GM21619 (cell line): Measurements from ENCODE around the gene CUTC.
"Not testable (repeated sequence)": the region's sequence is repeated elsewhere in the genome, so short reads cannot be mapped to it uniquely, and the experiment has no call there.

ENCODE experiments used
- ATAC-seq: cut with Tn5 transposase; IDR thresholded peaks from one replicate; pipeline ENCODE4 v1.9.1; 2021; ENCODE audit not compliant: unreplicated experiment

CUTC gene

DNA sequence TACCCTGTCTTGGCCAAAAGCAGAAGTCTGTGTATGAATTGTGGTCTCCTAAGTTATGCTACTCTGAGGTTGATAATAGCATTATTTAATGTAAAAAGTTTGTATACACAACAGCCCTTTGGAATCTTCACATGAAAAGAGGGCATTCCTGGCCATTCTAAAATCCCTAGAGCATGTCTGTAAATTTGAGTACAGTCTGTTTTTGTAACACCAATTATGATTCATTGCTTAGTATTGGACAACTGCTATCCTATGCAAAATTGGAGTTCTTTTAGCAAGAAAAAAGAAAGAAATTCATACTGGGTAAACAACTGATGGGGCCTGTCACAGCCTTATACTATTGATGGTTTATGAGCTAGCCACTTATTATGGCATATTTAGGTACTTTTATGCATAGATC, 10.2 kb downstream of the CUTC start:
- ATAC-seq = no peak

- ATAC-seq = no peak
Observed at GRCh38 chr10:99742701-99743100, 10.7 kb downstream of the CUTC start.

- no peak for ATAC-seq
Observed at GRCh38 chr10:99743841-99744240, 11.8 kb downstream of the CUTC start.

- not testable (repeated sequence) for ATAC-seq
Observed at GRCh38 chr10:99746166-99746565, 14.1 kb downstream of the CUTC start.

- no peak for ATAC-seq
Observed at GRCh38 chr10:99748823-99749451, 16.9 kb downstream of the CUTC start.

DNA sequence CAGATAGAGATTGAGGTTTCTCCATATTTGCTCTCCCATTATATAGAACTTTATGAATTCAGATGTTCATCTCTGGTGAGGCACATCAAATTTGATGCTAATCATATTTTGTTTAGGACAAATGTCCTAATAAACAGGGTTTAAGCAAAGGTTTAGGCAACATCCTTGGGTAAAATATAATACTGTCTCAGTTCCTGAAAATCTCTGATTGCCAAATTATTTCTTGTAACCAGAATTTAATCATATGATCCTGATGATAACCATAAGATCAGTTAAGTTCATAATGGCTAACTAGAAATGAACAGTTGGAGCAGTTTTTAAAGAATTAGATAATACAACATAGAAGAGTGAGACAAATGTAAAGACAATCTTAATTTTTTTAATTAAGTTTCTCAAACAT, 18.6 kb downstream of the CUTC start:
- no peak for ATAC-seq

DNA sequence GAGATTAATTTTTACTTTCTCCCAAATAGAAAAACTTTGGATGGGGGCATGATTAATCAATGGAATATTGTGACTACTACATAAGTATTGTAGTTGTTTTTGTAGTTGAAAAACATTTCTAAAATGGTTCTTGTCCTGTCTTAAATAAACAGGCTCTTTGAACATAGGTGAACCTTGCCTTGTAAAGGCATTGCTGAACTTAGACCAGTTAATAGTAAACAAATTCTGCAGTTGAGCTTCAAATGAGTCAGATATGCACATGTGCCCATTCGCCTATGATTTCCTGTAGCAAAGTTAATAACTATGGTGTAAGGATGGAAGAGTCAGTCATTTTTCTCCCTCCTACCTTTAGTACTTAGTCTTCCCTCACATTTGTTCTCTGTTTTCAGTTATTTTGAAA, 22.6 kb downstream of the CUTC start:
- no peak for ATAC-seq

DNA sequence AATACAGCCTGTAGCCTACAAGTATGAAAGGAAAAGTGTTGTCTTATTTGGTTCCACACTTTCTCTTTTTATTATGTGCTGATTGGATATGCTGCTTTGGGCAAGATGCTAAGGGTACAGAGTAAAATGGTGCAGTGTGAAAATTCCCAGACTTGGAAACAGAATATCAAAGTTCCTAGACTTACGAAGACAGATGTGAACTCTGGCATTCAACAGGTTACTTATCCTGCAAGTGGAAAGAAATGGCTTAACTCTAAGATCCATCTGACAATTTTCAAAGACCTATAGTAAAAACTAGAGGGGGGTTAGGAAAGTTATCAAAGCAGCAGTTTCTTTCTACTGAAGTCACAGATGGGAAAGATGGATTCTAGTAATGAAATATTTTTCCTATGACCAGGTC, 24.1 kb downstream of the CUTC start:
- no peak for ATAC-seq

GRCh38 chr10:99758211-99758891, 26.3 kb downstream of the CUTC start:
- no peak for ATAC-seq

GRCh38 chr10:99760321-99760720, 28.3 kb downstream of the CUTC start:
- no peak for ATAC-seq

GRCh38 chr10:99761365-99761764, 29.3 kb downstream of the CUTC start:
- ATAC-seq = no peak

- ATAC-seq = no peak
Observed at GRCh38 chr10:99765672-99766301, 33.8 kb downstream of the CUTC start.

DNA sequence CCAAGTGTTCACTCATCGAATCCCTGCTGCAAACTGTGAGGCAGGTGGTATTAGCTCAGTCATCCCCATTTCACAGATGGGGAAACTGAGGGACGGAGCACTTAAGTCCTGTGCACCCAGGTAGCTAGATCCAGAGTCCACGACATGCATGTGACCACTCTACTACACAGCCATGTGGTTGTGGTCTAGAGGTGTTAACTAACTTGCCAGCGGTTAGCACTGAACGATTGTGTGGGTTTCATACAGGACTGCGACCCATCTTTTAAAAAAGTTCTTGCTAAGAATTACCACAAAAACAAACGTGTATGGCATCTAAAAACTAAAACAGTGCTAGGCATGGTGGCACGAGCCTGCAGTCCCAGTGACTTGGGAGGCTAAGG, 34.3 kb downstream of the CUTC start:
- peak; percentile 85 for ATAC-seq

GRCh38 chr10:99767901-99768300, 35.9 kb downstream of the CUTC start:
- no peak for ATAC-seq

- no peak for ATAC-seq
Observed at GRCh38 chr10:99768556-99768955, 36.5 kb downstream of the CUTC start.

DNA sequence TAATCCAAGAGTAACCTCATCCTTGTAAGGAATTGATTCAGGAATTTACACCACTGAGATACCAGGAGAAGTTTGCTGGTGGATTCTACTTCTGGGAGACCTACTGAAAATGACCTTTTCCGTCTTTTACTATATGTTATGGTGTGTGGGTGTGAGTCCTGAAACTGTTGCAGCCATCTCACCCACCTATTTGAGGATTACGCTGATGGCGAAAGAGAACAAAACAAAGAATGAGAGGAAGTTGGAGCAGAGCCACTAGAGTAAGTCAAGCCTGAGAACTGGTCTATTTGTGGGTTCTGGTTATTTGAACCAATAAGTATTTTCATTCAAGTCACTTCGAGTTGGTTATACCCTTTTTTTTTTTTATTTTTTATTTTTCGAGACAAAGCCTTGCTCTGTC, 37.7 kb downstream of the CUTC start:
- ATAC-seq = no peak

GRCh38 chr10:99770408-99771045, 38.5 kb downstream of the CUTC start:
- ATAC-seq = no peak

DNA sequence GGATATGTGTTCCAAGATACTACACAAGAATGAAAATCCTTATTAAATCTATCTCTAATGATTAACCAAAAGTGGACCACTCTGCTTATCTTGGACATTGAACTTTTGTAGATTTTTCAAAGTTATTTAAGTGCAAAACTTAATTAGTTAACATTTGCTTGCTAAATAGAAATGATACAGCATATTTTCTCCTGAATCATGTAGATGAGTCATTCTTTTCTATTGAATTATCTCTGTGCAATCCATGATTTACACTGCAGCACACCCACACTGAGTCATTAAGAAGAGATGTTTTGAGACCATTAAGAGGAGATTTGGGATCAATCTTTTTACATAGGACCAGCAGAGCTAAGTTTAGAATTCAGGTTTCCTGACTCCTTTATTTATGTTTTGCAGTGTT, 43.8 kb downstream of the CUTC start:
- ATAC-seq = no peak

DNA sequence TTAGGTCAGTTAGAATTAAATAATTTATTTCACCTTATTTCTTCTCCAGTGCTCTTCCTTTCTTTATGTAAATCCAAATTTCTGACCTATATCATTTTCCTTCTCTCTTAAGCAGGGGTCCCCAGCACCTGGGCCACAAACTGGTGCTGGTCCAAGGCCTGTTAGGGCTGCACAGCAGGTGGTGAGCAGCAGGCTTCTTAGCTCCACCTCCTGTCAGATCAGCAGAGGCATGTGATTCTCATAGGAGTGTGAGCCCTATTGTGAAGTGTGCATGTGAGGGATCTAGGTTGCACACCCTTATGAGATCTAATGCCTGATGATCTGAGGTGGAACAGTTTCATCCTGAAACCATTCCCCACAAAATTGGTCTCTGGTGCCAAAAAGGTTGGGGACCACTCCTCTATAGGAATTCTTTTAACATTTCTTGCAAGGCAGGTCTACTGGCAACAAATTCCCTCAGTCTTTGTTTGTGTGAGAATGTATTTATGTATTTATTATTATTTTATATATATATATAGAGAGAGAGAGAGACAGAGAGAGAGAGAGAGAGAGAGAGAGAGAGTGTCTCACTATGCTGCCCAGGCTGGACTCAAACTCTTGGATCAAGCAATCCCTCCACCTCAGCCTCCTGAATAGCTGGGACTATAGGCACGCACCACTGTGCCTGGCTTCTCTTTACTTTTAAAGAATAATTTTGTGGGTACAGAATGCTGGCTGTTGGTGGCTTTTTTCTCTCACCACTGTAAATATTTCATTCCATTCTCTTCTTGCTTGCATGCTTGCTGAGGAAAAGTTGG, 46.1 kb downstream of the CUTC start:
- no peak for ATAC-seq

GRCh38 chr10:99779335-99779734, 47.3 kb downstream of the CUTC start:
- ATAC-seq = no peak

DNA sequence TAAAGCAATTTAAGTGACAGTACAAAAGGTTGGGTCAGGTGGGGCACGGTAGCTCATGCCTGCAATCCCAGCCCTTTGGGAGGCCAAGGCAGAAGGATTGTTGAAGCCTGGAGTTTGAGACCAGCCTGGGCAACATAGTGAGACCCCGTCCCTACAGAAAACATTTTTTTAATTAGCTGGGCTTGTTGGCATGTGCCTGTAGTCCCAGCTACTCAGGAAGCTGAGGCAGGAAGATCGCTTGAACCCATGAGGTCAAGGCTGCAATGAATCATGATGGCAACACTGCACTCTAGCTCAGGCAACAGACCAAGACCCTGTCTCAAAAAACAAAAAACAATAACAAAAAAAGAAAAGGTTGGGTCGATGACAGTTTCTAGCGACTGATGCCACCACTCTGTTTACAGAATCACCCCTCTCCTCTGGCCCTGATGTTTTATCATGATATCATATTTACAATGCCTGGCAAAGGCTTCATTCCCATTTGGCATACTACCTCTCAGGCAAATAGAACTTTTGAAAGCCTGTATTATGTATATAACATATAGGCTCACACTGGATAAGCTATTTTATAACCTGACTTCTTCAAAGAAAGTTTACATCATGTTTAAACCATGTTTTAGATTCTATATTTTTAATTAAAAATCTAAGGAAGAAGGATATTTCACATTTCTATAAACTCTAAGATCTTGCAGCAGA, 49.8 kb downstream of the CUTC start:
- ATAC-seq = no peak
